ENCODE measurements around the gene MPHOSPH10.

DNA sequence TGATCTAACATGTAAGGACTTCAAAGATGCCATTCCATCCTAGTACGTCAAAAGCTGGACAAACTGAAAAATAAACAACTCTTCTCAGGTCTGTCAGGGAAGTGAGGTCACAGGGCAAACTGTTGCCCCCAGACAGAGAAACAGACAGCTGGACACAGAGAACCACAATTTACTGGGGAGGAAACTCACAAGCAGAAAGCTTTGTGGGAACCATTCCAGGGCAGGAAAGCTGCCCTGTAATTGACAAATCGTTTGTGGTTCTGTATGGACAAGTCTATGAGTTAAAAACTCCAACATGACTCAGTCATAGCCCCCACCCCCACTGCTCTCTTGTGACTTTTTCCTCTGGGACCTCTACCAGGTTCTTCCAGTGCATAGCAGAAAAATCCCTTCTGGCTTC lies 28.8 kb upstream of the MPHOSPH10 start:
- TF ChIP-seq POLR2A (IDR thresholded peaks at IDR 0.05; ENCODE audit: low read depth, low read length) (no peak), SP1 (IDR thresholded peaks at IDR 0.05; ENCODE audit: low read depth, low read length) (no peak), MEF2B (IDR thresholded peaks at IDR 0.05; ENCODE audit: partially characterized antibody, poor library complexity, severe bottlenecking) (no peak)
